A673 (cell line): ENCODE data around the gene KDR.

Source experiments
- CTCF ChIP-seq: fragments of 300-800, 200-600 bp; sonication (generic); conservative IDR thresholded peaks from 2 replicates; pipeline ENCODE4 v1.5.1; 2017; ENCODE audit warnings: low read depth, mild to moderate bottlenecking, antibody characterized with exemption, low read length, moderate library complexity, mixed read lengths
- EZH2 ChIP-seq: fragments of 200-600 bp; sonication (generic); IDR thresholded peaks from 2 replicates; pipeline ENCODE4 v1.6.1; 2017; ENCODE audit warnings: borderline replicate concordance, low read depth, mild to moderate bottlenecking, mixed read lengths, antibody characterized with exemption, low read length; ENCODE audit not compliant: poor library complexity, severe bottlenecking

GRCh38 chr4:55029321-55029720 lies 96.1 kb downstream of the KDR start:
- TF ChIP-seq EZH2 (no peak), CTCF (no peak)
